ENCODE results near the gene PRR36. TPM values are rescaled to one million over a fixed set of nuclear protein-coding genes. Genes with fewer than 3 reads are reported as not detected.

The PRR36 gene
- total RNA-seq, 1 experiment from 2014 or later, result 0.26 TPM

DNA sequence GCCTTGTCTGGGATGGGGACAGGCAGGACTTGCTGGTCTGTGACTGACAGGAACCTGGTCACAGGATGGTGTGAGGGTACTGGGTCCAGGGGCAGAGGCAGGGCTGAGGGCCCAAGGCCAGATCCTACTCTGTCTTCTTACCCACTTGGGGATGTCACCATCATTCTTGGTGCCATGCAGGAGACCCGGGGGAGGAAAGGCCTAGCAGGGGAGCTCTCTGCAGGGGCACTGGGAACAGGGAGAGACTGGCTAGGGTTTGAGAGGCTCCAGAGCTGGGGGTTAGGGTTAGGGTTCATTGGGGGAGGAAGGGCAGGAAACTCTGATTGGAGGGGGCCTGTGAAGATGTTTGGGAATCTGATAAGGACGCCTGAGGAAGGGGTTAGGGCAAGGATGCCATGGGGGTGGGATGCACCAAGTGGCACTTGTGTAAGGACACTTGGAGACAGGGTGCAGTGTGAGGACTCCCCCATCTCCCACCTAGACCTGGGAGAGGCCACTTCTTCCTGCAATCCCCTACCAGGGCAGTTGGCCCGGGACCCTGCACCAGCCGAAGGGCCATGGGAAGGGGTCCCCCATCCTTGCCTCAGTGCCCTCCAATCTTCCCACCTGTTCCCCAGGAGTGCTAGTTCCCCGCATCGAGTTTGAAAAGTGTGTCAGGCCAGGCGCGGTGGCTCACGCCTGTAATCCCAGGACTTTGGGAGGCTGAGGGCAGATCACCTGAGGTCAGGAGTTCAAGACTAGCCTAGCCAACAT, 6.9 kb downstream of the PRR36 start:
- no peak overlapping the region for H3K27ac Mint-ChIP-seq (ENCODE audit: low read depth, unreplicated experiment)
- ChIA-PET POLR2A (interaction anchor here (0.6 to 1.2 kb wide), 2 partner anchors 30 to 283 kb away, joined by 4 read pairs; no protein-coding TSS in a partner anchor), CTCF (interaction anchor here (0.9 to 1.5 kb wide), 3 partner anchors 13 to 54 kb away, joined by 3 to 6 read pairs (median 3); no protein-coding TSS in a partner anchor)
- no peak for DNase-seq (ENCODE audit: unreplicated experiment)
- H3K4me3 Mint-ChIP-seq (ENCODE audit: unreplicated experiment), result no peak overlapping the region
- no peaks in the 10 kb centered on the region for H3K9me3 Mint-ChIP-seq (ENCODE audit: unreplicated experiment)
- TF ChIP-seq, protein P1, sequence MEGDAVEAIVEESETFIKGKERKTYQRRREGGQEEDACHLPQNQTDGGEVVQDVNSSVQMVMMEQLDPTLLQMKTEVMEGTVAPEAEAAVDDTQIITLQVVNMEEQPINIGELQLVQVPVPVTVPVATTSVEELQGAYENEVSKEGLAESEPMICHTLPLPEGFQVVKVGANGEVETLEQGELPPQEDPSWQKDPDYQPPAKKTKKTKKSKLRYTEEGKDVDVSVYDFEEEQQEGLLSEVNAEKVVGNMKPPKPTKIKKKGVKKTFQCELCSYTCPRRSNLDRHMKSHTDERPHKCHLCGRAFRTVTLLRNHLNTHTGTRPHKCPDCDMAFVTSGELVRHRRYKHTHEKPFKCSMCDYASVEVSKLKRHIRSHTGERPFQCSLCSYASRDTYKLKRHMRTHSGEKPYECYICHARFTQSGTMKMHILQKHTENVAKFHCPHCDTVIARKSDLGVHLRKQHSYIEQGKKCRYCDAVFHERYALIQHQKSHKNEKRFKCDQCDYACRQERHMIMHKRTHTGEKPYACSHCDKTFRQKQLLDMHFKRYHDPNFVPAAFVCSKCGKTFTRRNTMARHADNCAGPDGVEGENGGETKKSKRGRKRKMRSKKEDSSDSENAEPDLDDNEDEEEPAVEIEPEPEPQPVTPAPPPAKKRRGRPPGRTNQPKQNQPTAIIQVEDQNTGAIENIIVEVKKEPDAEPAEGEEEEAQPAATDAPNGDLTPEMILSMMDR (IDR thresholded peaks at IDR 0.05; ENCODE audit: unreplicated experiment), result no peak
- BruUV-seq (replicated peaks), result no TSS peak
- H3K4me1 Mint-ChIP-seq (ENCODE audit: insufficient read depth, unreplicated experiment), result peaks cover 27% of the 10 kb centered on the region
- H3K27me3 Mint-ChIP-seq (ENCODE audit: insufficient read depth, unreplicated experiment), result no peaks in the 10 kb centered on the region
- intact Hi-C loops (cut with micrococcal nuclease), result loop anchor here (5.0 kb wide), 1 partner anchor 55 kb away; the partner anchor contains the start of gene SNAPC2
- peaks cover 14% of the 10 kb centered on the region for H3K36me3 Mint-ChIP-seq (ENCODE audit: insufficient read depth, unreplicated experiment)

DNA sequence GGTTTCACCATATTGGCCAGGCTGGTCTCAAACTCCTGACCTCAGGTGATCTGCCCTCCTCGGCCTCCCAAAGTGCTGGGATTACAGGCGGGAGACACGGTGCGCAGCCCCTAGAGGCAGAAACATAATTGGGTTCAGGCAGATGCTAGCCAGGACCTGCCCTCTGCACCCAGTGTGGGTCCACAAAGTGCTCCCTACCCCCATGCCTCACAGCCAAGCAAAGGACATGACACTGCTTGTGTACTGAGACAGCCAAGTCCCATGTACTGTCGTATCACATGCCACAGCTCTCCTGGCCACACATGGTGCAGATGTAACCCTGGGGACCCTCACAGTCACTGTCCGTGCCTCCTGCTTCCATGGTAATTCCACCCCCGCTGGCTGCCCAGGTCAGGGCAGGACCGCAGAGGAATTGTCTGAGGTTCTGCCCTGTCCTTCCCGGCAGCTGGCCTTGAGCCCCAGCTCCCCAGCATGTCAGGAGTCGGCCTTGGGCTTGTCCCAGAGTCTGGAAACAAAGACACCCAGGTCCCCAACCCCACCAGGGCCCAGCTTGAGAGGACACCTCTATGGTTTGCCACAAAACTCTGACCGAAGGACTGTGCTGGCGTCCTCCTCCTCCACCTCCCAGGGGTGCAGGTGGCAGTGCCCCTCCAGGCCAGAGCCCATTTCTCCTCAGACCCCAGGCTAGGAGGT, 7.6 kb downstream of the PRR36 start:
- no peak overlapping the region for H3K4me3 Mint-ChIP-seq (ENCODE audit: unreplicated experiment)
- peaks cover 21% of the 10 kb centered on the region for H3K4me1 Mint-ChIP-seq (ENCODE audit: insufficient read depth, unreplicated experiment)
- CTCF ChIA-PET, result interaction anchor here (0.9 to 1.5 kb wide), 3 partner anchors 13 to 55 kb away, joined by 3 to 6 read pairs (median 3); no protein-coding TSS in a partner anchor
- peaks cover 14% of the 10 kb centered on the region for H3K36me3 Mint-ChIP-seq (ENCODE audit: insufficient read depth, unreplicated experiment)
- BruUV-seq (replicated peaks), result no TSS peak
- DNase-seq (ENCODE audit: unreplicated experiment), result no peak
- intact Hi-C loops (cut with micrococcal nuclease), result loop anchor here (5.0 kb wide), 1 partner anchor 56 kb away; the partner anchor contains the start of gene SNAPC2
- POLR2A ChIA-PET, result interaction anchor here (0.6 to 1.2 kb wide), 2 partner anchors 31 to 237 kb away, joined by 3 to 4 read pairs; partner anchors contain the start of gene PET100
- no peak overlapping the region for H3K27ac Mint-ChIP-seq (ENCODE audit: low read depth, unreplicated experiment)
- no peaks in the 10 kb centered on the region for H3K9me3 Mint-ChIP-seq (ENCODE audit: unreplicated experiment)
- no peaks in the 10 kb centered on the region for H3K27me3 Mint-ChIP-seq (ENCODE audit: insufficient read depth, unreplicated experiment)
- TF ChIP-seq, protein P1 (IDR thresholded peaks at IDR 0.05; ENCODE audit: unreplicated experiment), result no peak

DNA sequence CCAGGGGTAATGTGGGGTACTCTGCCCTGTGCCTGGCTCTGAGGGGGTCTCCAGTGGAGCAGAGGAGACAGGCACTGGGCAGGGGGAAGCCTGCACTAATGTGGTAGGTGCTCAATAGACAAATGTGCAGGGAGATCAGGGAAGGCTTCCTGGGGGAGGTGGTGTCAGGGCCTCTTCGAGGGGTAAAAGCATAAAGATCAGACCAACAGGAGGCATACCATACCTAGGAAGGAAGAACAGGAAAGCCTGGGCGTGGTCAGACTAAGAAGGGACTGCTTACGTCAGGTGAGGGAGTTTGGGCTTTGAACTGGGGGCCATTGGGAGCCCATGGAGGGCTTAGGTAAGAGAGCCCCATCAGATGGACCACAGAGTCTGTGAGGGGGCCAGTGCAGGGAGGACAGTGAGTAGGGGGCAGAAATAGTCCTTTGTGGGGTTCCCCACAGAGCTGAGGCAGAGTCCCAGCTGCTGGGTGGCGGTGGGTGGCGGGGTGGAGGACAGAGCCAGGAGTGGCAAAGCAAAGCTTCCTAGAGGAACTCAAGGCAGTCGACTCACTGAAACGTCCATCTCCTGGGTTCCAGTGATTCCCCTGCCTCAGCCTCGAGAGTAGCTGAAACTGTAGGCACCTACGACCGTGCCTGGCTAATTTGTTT, 8.8 kb downstream of the PRR36 start:
- no peak for DNase-seq (ENCODE audit: unreplicated experiment)
- peaks cover 11% of the 10 kb centered on the region for H3K4me1 Mint-ChIP-seq (ENCODE audit: insufficient read depth, unreplicated experiment)
- no peak overlapping the region for H3K4me3 Mint-ChIP-seq (ENCODE audit: unreplicated experiment)
- peaks cover 14% of the 10 kb centered on the region for H3K36me3 Mint-ChIP-seq (ENCODE audit: insufficient read depth, unreplicated experiment)
- H3K9me3 Mint-ChIP-seq (ENCODE audit: unreplicated experiment), result no peaks in the 10 kb centered on the region
- no peaks in the 10 kb centered on the region for H3K27me3 Mint-ChIP-seq (ENCODE audit: insufficient read depth, unreplicated experiment)
- no TSS peak for BruUV-seq (replicated peaks)
- POLR2A ChIA-PET, result interaction anchor here (0.7 kb wide), 1 partner anchor 17 kb away, joined by 4 read pairs; no protein-coding TSS in a partner anchor
- CTCF ChIA-PET, result interaction anchor here (0.6 to 1.5 kb wide), 2 partner anchors 12 to 51 kb away, joined by 3 to 6 read pairs; no protein-coding TSS in a partner anchor
- TF ChIP-seq, protein P1 (IDR thresholded peaks at IDR 0.05; ENCODE audit: unreplicated experiment), result no peak
- intact Hi-C loops (cut with micrococcal nuclease), result loop anchor here (5.0 kb wide), 1 partner anchor 57 kb away; the partner anchor contains the start of gene SNAPC2
- H3K27ac Mint-ChIP-seq (ENCODE audit: low read depth, unreplicated experiment), result peak overlapping the region; percentile 67
